ENCODE measurements around the gene YBEY. TPM values are rescaled to one million over a fixed set of nuclear protein-coding genes. Genes with fewer than 3 reads are reported as not detected.
"Not testable (repeated sequence)": the region's sequence is repeated elsewhere in the genome, so short reads cannot be mapped to it uniquely, and the experiment has no call there.

YBEY gene, protein sequence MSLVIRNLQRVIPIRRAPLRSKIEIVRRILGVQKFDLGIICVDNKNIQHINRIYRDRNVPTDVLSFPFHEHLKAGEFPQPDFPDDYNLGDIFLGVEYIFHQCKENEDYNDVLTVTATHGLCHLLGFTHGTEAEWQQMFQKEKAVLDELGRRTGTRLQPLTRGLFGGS
- 18.3 TPM for total RNA-seq
- long read RNA-seq, transcript YBEY-206 (5 exons, 744 nt) = major isoform, 7 of 18 reads
- long read RNA-seq, partial matches to known transcripts = 5 of 18 reads
- long read RNA-seq, other reads (novel, unspliced or antisense) = 6 of 18 reads

DNA sequence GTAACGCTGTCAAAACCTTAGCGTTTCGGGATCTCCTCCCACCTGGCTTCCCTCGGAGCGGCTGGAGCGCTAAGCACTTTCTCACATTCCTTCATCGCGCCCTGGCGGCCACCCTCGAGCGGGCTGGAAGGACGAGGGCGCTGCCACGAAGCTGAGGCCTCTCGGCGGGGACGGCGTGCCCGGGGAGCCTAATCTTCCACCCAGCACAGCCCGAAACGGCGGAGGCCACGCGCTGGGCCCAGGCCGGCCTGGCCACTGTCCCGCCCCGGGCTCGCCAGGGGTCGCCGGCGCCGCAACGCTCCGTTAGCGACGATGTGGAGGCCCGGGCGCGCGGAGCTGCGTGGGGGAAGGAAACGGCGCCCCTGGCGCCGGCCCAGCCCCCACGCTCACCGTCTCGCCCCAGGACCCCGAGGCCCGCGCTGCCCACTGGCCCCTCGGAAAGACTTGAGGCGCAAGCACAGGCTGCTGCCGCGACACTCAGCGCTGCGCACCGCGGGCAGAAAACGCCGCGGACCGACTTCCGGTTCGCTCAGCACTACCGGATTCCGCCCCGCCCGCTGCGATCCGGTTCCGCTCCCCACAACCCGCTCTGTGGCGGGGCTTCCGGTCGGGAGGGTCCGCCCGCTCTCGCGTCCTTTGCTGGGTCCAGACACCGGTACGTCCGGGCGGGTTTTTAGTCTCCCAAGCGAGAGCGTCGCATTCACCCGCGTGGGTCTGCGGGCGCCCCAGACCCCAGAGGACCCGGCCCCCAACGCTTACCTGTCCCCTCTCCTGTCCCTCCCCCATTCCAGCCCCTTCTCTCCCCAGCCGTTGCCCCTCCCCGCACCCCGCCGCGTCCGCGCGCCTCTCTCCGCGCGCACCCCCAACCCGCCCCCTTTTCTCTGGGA is at the start of gene YBEY:
Gene YBEY (plus strand): TSS at position 582 of the 887 bp plus-strand sequence. CDS start 572 bp downstream, outside the sequence.
- ATAC-seq = peak; percentile 98
- peak; percentile 93 for DNase-seq
- intact Hi-C loops (cut with micrococcal nuclease) = no loop called here

DNA sequence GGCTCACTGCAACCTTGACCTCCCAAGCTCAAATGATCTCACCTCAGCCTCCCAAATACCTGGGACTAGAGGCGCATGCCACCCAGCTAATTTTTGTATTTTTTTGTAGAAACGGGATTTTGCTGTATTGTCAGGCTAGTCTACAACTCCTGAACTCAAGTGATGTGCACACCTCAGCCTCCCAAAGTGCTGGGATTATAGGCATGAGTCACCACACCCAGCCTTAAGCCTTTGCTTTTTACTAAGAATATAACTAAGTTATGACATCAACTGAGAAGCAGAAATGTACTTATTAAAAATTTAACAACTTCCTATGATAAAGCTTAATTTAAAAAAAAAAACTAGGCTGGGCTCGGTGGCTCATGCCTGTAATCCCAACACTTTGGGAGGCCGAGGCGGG is 48.7 kb upstream of the YBEY start:
- ATAC-seq (no peak), DNase-seq (no peak)
- intact Hi-C loops (cut with micrococcal nuclease) = no loop called here

DNA sequence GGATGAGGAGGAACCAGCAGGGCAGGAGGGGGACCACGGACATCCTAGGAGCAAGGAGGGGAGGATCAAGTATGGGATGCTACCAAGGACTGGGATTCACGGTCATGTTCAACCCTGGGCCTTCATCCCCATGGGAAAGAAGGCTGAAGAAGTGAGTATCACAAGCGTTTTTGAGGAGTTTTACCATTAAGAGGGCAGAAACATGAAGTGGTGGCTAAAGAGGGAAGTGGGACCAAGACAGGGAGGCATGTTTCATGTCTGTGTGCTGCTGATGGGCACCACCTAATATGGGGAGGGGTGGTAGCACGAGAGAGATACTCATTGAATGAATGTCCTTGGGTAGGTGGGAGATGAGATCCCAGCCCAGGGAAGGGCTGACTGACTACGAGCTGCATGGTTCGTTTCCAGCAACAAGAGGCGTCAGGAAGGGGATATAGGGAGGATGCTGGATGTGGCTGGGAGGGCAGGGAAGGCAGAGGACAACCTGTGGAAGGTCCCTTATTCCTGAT is 46.3 kb upstream of the YBEY start:
- DNase-seq (no peak), ATAC-seq (no peak)
- intact Hi-C loops (cut with micrococcal nuclease) = no loop called here

DNA sequence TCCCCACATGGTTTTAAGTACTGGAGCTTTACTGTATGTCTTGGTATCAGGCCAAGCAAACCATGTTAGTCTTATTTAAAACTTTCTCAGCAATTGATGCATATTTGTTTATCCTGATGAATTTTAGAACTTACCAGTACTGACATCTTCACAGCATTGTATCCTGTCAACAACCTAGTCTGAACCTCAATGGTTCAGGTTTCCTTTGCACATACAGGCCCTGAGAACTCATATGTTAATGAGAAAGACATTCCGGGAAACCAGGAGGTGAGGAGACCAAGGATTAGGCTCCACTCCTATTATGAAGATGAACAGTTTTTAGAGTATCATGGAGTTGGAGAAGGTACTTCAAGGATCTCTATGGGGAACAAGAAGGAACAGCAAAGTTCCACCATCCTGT is 44.6 kb upstream of the YBEY start:
- DNase-seq; ATAC-seq; intact Hi-C loops (cut with micrococcal nuclease): not testable (repeated sequence)

DNA sequence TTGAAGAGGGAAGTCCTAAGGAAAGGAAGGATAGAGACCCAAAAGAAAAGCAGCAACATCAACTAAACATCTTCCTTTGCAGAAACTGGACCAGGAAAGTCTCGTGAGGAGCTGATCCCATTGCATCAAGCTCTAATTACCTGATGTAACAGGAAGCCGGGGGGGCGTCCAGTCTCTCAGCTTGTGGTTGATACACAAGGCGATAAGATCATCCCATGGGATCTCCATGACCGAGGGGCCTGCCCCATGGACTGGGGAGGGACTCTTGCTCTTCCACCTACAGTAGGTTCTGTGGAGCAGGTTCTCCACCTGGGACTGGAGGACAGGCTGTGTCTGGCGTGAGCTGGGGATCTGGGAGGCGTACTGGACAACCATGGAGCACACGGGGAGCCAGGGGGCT is 42.8 kb upstream of the YBEY start:
- ATAC-seq = no peak
- intact Hi-C loops (cut with micrococcal nuclease) = no loop called here
- no peak for DNase-seq

DNA sequence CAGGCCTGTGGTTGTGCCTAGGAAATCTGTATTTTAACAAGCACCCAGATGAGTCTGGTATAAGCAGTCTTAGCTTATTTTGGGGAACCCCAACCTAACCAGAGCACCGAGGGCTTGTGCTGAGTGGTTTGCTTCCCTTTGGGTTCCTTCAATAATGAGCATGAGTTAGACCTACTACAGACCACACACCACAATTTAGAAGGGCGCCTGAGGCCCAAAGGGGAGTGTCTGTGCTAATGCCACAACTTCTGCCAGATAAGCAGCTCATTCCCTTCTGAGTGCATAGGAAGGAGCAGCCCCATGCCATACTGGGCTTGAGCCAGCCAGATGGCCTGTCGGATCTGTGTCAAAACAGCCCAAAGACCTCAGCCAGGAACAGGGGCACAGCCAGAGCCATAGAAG is 42.2 kb upstream of the YBEY start:
- ATAC-seq = no peak
- intact Hi-C loops (cut with micrococcal nuclease) = no loop called here
- DNase-seq = no peak

DNA sequence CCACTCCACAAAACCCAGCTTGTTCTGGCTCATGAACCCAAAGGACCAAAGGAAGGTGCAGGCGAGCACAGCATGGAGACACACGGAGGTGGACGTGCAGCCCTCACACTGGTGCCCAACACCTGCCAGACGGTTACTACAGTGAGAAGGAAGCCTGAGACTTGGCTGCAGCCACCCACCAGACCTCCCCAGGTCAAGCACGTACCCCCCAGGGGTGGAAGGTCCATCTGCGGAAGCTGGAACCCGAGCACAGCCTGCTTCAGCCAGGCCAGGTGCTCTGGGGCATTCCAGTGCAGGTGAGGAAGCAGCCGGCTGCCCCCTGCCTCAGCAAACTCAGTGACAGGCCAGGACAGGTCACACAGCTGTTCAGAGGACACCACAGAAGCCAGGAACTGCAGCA is 41.5 kb upstream of the YBEY start:
- intact Hi-C loops (cut with micrococcal nuclease) = no loop called here
- DNase-seq (no peak), ATAC-seq (no peak)

DNA sequence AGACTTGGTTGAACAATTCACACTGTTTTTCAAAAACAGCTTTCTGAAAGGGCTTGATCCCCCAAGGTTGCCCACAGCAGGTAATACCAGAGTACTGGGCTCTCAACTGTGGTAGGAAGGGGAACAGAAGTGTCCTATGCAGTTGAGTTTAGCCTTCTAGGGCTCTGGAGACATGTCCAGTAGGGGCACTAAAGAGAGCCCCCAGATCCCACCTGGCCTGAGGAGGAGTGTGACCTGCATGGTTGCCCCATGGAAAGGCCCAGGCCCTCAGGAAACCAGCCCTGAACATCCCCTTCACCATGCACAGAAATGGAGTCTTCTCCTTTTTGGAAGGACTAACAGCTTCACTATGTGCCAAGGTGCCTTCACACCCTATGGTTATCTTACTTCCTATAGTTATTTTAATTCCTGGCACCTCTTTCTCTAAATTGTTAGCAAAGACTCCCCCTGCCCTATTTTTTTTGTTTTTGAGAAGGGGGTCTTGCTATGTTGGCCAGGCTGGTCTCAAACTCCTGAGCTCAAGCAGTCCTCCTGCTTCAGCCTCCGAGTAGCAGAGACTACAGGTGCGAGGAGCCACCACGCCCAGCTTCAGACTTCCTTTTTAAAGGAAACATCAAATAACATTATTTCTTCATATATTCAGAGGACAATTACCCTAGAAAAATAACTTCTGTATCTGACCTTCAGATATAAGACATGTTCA is 40.8 kb upstream of the YBEY start:
- ATAC-seq = no peak
- no peak for DNase-seq
- intact Hi-C loops (cut with micrococcal nuclease) = no loop called here

DNA sequence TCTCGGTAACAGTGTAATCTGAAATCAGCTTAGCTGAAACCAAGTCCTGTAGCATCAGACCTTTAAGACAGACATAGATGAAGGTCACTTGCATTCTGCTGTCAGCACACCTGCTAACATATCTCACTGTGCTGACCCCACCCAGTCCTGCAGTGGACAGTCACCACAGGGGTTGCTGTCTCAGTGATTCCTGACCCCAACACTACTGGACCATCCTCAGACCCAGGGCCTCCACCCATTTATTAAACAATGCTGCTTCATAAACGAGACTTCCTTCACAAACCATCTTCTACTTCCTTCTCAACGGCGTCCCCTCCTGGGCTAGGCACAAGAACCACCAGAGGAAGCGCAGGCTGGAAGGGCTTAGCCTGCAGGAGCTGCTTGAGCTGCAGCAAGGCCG is 39.8 kb upstream of the YBEY start:
- intact Hi-C loops (cut with micrococcal nuclease) = no loop called here
- ATAC-seq (no peak), DNase-seq (no peak)

DNA sequence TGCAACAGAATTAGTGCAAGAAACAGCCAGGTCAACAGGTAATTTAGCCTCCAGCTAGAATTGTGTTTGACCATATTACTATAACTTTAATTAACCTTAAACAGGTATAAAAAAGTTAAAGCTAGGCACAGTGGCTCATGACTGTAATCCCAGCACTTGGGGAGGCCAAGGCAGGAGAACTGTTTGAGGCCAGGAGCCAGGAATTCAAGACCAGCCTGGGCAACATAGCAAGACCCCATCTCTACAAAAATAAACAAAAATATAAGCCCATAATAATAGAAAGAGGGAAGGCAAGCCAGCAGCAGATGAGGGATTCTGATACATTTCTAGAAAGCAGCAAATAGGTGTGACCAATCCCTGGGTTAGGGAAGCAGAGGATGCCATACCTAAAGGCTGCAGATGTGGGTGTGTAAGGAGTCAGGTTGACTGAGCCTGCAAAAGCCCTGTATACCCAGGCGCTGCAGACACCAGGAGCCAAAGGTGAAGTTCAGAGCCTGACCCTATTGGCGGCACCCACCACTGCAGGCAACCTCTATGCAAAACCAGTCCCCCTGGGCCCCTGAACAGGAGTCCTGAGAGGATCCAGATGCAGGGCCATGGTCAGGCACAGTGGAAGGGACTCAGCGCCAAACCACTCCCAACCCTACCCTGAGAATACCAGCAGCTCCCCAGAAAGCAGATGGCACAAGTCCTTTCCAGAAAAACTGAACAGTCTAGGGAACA is 38.3 kb upstream of the YBEY start:
- ATAC-seq (no peak), DNase-seq (no peak)
- intact Hi-C loops (cut with micrococcal nuclease) = no loop called here

DNA sequence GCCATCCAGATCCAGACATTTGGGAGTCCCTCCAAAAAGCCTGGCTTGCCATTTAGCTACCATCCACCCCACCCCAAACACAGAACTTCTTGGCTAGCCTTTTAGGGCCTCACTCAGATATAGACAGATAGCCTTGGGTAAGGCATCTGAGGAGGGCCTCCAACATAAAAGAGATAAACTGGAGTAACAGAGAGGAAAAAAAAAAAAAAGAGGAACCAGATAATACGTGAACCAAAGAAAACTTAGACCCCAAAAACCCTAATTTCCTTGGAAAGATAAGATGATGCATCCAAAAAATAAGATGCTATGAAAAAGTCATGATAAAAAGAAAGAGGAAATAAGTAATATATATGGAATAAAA is 37.7 kb upstream of the YBEY start:
- no peak for ATAC-seq
- intact Hi-C loops (cut with micrococcal nuclease) = no loop called here

DNA sequence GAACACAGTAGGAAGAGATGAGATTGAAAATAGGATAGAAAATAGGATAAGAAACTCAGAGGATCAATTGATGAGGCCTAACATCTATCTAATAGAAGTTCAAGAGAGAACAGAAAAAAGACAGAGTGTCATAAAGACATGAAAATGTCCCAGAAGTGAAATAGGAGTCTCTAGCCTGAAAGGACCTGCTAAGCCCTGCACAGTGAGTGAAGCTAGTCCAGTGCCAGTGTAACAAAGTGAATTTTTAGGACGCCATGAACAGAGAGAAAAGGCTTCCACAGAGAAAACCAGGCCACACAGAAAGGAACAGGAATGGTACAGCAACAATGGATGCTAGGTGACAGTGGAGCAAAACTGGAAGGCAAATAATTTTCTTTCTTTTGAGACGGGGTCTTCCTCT is 37.3 kb upstream of the YBEY start:
- intact Hi-C loops (cut with micrococcal nuclease) = no loop called here
- no peak for DNase-seq

More for the DNA sequence above, 37.7 kb upstream of the YBEY start:
- DNase-seq = no peak

DNA sequence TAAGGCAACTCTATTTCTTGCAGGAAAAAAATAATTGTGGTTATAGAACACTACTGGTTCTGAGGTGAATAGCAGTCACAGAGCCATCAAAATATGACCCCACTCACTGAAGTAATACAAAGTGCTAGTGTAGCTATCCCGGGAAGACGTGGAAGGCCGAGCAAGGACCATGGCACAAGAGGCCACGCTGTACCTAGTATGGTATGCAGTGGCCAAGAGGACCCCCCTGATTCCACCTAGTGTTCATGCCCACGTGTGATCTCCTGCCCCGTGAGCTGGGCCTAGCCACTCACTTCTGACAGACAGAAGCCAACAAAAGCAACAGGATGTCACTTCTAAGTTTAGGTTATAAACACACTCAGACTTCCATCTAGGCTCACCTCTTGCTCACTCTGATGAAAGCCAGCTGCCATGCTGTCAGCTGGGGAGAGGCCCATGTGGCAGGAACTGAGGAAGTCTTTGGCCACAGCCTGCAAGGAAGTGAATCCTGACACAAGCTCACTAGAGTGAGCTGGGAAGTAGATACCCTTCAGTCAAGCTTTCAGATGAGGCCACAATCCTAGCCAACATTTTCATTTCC is 35.9 kb upstream of the YBEY start:
- peak; percentile 23 for ATAC-seq
- intact Hi-C loops (cut with micrococcal nuclease) = no loop called here
- DNase-seq = no peak

More for the DNA sequence above, 37.3 kb upstream of the YBEY start:
- ATAC-seq = no peak

DNA sequence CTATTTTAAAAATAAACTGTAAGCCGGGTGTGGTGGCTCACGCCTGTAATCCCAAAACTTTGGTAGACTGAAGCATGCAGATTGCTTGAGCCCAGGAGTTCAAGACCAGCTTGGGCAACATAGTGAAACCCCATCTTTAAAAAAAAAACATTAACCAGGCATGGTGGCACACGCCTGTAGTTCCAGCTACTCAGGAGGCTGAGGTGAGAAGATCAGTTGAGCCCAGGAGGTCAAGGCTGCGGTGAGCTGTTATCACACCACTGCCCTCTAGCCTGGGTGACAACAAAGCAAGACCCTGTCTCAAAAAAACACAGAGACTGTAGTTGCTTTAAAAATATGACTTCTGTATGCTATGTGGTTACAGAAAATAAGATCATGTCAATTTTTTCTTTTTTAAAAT is 33.3 kb upstream of the YBEY start:
- DNase-seq = no peak
- intact Hi-C loops (cut with micrococcal nuclease) = no loop called here
- ATAC-seq = no peak

DNA sequence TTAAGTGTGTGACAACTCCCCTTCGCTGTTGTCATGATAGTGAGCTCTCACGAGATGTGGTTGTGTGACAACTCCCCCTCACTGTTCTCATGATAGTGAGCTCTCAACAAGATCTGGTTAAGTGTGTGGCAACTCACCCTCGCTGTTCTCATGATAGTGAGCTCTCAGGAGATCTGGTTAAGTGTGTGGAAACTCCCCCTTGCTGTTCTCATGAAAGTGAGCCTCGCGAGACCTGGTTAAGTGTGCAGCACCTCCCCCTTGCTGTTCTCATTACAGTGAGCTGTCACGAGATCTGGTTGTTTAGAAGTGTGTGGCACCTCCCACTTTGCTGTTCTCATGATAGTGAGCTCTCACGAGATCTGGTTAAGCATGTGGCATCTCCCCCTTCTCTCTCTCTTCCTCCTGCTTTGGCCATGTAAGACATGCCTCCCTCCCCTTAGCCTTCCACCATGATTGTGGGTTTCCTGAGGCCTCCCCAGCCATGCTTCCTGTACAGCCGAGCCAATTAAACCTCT is 32.5 kb upstream of the YBEY start:
- ATAC-seq = no peak
- no peak for DNase-seq
- intact Hi-C loops (cut with micrococcal nuclease) = no loop called here

DNA sequence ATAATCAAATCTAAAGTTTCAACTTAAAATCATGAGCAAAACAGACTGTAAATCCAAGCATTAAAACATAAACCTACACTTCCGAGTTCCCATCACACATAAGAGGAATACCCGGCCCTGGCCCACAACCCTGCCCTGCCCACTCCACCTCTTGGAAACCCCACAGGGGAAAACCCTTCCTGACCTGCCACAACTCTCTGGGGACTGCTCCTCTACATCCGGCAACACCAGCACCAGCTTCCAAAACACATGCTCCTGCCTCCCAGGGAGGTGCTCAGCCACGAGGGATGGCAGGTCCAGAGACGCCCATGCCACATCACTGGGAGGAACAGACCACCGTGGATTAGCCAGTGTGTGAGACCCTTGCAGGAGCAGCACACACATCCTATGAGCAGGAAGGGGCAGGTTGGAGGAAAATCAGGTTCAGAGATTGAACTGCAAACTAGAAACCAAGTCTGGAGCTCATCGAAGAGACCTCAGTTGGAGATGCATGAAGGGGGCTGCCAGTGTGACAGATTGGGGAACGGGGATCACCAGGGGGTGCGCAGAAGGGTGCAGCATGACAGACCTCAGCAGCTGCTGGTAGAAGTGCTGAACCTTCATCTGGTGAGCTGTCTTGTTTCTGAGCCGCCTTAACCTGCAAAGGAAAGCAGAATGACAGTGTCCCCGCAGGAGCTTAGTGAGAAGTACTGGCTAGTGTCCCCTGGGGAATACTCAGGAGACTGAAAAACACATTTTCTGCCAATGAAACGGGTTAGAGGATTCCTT is 31.8 kb upstream of the YBEY start:
- intact Hi-C loops (cut with micrococcal nuclease) = no loop called here
- ATAC-seq (no peak), DNase-seq (no peak)

DNA sequence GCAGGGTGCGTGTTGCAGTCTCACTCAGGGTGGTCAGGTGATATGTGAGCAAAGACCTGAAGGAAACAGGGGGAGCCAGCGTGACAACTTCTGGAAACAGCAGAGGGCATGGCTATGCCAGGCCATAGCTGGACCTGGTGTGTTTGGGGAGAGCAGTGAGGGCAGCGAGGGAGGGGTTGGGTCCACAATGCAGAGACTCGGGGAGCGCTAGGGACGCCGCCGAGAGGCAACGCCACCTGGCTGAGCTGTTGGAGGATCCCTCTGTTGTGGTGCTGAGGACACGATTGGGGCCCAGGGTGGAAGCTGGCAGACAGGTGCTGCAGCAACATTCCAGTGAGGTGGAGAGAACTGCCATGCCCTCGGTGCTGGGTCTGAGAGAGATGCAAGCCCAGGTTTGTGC is 31.0 kb upstream of the YBEY start:
- intact Hi-C loops (cut with micrococcal nuclease) = no loop called here
- DNase-seq = no peak
- peak; percentile 2 for ATAC-seq

DNA sequence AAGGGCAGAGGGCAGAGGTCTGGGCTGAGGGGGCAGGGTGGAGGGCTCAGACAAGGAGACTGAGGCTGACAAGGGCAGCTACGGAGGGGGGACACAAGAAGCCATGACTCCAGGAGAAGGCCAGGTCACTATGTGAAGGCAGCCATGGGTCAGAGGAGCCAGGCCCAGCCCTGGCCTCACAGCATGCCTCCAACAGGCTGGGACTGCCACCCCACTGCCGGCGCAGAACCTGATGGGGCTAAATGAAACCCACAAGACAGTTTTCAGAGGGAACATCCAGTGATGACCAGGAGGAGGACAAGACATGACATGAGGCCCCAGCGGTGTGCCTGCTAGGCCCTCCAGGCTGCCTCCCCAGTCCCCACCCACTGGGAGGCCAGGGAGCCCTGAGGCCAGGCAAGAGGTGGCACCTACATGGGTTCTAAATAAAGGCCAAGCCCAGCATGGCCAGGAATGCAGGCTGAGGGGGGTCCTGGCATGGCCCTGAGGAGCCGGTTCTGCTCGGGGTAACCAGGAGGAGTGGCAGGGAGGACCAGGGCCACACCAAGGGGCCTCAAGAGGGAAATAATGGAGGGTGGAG is 30.3 kb upstream of the YBEY start:
- ATAC-seq (no peak), DNase-seq (no peak)
- intact Hi-C loops (cut with micrococcal nuclease) = no loop called here

All from left ventricle myocardium superior (tissue), 1 donor.